Panc1 (cell line): ENCODE data around the gene LAMC2. TPM values are rescaled to one million over a fixed set of nuclear protein-coding genes. Genes with fewer than 3 reads are reported as not detected.

Experiments
- ATAC-seq: fragments of 200-7000 bp; cut with Tn5 transposase; 2 replicates; pipeline ENCODE4 v1.9.1; 2020; ENCODE audit warnings: mild to moderate bottlenecking, moderate library complexity
- BruUV-seq: library from RNA; stranded (reverse); fragments of 400-500 nt; replicated peaks from 2 replicates; lab custom pipeline; 2021; lab: Mats Ljungman, UMichigan
- CTCF ChIA-PET: fragments of 300-600 bp; sonication (Branson Sonifier 250); formaldehyde crosslinking; loops from one replicate; lab custom pipeline; 2022; ENCODE audit warnings: antibody characterized with exemption; lab: Charles Lee
- POLR2A ChIA-PET: fragments of 300-600 bp; sonication (Branson Sonifier 250); formaldehyde crosslinking; loops from one replicate; lab custom pipeline; 2022; ENCODE audit warnings: antibody characterized with exemption; lab: Charles Lee
- DNase-seq: peaks from one replicate; pipeline ENCODE4 v3.0.0-alpha.2; 2010; ENCODE audit warnings: low read depth, low spot score
- H3K27ac ChIP-seq: 2 replicates; pipeline ENCODE4 v1.5.1; 2011; ENCODE audit warnings: mild to moderate bottlenecking, low read length, inconsistent platforms
- H3K27me3 ChIP-seq: fragments of 200-500 bp; sonication (Bioruptor generic); 2 replicates; pipeline ENCODE4 v1.6.0; 2014; ENCODE audit warnings: low read length, inconsistent platforms; ENCODE audit not compliant: control insufficient read depth, insufficient read depth
- H3K36me3 ChIP-seq: fragments of 200-500 bp; sonication (Bioruptor generic); 2 replicates; pipeline ENCODE4 v1.5.1; 2014; ENCODE audit warnings: inconsistent platforms, mild to moderate bottlenecking, low read length, moderate library complexity; ENCODE audit not compliant: control insufficient read depth, insufficient read depth
- H3K4me1 ChIP-seq: 2 replicates; pipeline ENCODE4 v1.5.1; 2011; ENCODE audit warnings: inconsistent platforms, mild to moderate bottlenecking, low read length, moderate library complexity; ENCODE audit not compliant: control insufficient read depth, insufficient read depth
- H3K4me3 ChIP-seq, 2 experiments: 2 replicates each; pipeline ENCODE4 v1.5.1; 2011 to 2012; ENCODE audit warnings: low read depth in 2 of 2, low read length in 2 of 2, mild to moderate bottlenecking in 2 of 2, inconsistent platforms in 1 of 2, moderate library complexity in 1 of 2
- H3K9me3 ChIP-seq: fragments of 200-500 bp; sonication (Bioruptor generic); 2 replicates; pipeline ENCODE4 v1.5.1; 2014; ENCODE audit warnings: low read depth, mild to moderate bottlenecking, inconsistent platforms, low read length, moderate library complexity; ENCODE audit not compliant: control insufficient read depth, insufficient read depth
- CTCF ChIP-seq: fragments of 450-650 bp; IDR thresholded peaks from 2 replicates; pipeline ENCODE4 v1.5.1; 2017; ENCODE audit warnings: mild to moderate bottlenecking
- POLR2AphosphoS5 ChIP-seq: IDR thresholded peaks from 2 replicates; pipeline ENCODE4 v1.6.1; 2012; ENCODE audit warnings: mild to moderate bottlenecking, low read depth, low read length, moderate library complexity
- SIN3A ChIP-seq: IDR thresholded peaks from 2 replicates; pipeline ENCODE4 v1.6.1; 2012; ENCODE audit warnings: low read depth, mild to moderate bottlenecking, low read length, moderate library complexity, borderline replicate concordance; ENCODE audit not compliant: insufficient read depth
- TCF7L2 ChIP-seq: IDR thresholded peaks from 2 replicates; pipeline ENCODE4 v1.6.1; 2011; ENCODE audit warnings: mild to moderate bottlenecking, low read depth, low read length, inconsistent platforms
- in situ Hi-C: cut with HindIII; loops from 2 replicates; pipeline ENCODE4 v1.10.0; 2016; ENCODE audit warnings: low sequenced_read_pairs, low pct_unique_long_range_greater_than_20kb
- intact Hi-C: fragments of 100-400 bp; cut with micrococcal nuclease; formaldehyde crosslinking; loops from one replicate; pipeline ENCODE4 v1.10.0; 2022; ENCODE audit not compliant: unreplicated experiment
- total RNA-seq: library from RNA; stranded (reverse); gene quantifications from one replicate; pipeline ENCODE4 v1.2.1, GENCODE V29; 2021; ENCODE audit not compliant: unreplicated experiment
- TF ChIP-seq, protein P1 (sequence below), 2 experiments: IDR thresholded peaks; 2 replicates each; pipeline ENCODE4 v1.6.1; 2011 to 2012; ENCODE audit warnings: low read depth in 2 of 2, control low read depth in 1 of 2, low read length in 1 of 2, mild to moderate bottlenecking in 1 of 2, moderate library complexity in 1 of 2; ENCODE audit not compliant: insufficient read depth in 1 of 2

LAMC2 gene
- total RNA-seq, 1 experiment from 2014 or later: 8.3 TPM

- intact Hi-C loops (no loop called here), in situ Hi-C loops (no loop called here)
- no peaks in the 10 kb centered on the region for H3K27me3 ChIP-seq
- DNase-seq: no peak
- no peak overlapping the region for H3K4me3 ChIP-seq
- ChIA-PET CTCF (no interaction called here), POLR2A (no interaction called here)
- H3K27ac ChIP-seq: no peak overlapping the region
- no peak for ATAC-seq
- H3K36me3 ChIP-seq: no peaks in the 10 kb centered on the region
- H3K4me1 ChIP-seq: no peaks in the 10 kb centered on the region
- TF ChIP-seq, protein P1, sequence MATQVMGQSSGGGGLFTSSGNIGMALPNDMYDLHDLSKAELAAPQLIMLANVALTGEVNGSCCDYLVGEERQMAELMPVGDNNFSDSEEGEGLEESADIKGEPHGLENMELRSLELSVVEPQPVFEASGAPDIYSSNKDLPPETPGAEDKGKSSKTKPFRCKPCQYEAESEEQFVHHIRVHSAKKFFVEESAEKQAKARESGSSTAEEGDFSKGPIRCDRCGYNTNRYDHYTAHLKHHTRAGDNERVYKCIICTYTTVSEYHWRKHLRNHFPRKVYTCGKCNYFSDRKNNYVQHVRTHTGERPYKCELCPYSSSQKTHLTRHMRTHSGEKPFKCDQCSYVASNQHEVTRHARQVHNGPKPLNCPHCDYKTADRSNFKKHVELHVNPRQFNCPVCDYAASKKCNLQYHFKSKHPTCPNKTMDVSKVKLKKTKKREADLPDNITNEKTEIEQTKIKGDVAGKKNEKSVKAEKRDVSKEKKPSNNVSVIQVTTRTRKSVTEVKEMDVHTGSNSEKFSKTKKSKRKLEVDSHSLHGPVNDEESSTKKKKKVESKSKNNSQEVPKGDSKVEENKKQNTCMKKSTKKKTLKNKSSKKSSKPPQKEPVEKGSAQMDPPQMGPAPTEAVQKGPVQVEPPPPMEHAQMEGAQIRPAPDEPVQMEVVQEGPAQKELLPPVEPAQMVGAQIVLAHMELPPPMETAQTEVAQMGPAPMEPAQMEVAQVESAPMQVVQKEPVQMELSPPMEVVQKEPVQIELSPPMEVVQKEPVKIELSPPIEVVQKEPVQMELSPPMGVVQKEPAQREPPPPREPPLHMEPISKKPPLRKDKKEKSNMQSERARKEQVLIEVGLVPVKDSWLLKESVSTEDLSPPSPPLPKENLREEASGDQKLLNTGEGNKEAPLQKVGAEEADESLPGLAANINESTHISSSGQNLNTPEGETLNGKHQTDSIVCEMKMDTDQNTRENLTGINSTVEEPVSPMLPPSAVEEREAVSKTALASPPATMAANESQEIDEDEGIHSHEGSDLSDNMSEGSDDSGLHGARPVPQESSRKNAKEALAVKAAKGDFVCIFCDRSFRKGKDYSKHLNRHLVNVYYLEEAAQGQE (IDR thresholded peaks at IDR 0.05; ENCODE audit: insufficient read depth in 1 of 2, low read depth in 2 of 2, low read length in 1 of 2): no peak
- TF ChIP-seq SIN3A: no peak
- TF ChIP-seq CTCF: no peak
- no peak for TF ChIP-seq POLR2AphosphoS5
- TF ChIP-seq TCF7L2: no peak
- H3K9me3 ChIP-seq: no peaks in the 10 kb centered on the region
- no TSS peak for BruUV-seq
These were observed 104.6 kb downstream of the LAMC2 start for GRCh38 chr1:183290628-183291027.

DNA sequence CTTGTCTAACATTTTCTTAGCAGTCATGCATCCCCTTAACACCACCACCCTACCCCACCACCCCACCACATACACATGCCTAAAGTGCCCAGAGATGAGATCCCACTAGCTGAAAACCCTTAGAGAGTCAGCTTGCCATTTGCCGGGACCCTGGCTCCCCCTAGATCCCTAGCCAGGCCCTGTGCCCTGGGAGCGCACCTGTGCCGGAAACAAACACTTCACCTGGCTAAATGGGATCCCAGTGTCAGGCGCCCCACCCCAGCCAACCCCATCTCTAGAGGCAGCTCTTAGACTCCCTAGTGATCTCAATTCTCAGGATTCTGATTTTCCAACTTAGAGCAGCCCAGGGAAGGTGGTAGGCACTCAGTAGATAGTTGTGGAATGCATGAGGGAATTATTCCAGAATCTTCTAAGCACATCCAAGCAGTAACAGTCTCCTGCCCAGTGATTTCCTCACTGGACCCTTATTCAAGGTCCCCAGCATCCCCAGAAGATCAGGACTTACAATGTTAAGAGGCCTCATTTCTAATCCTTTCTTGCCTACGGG is 105.2 kb downstream of the LAMC2 start:
- intact Hi-C loops: no loop called here
- DNase-seq (no peak), ATAC-seq (no peak)
- BruUV-seq: no TSS peak
- in situ Hi-C loops: no loop called here
- ChIA-PET CTCF (interaction anchor here (0.6 kb wide), 1 partner anchor 1018 kb away, joined by 3 read pairs; no protein-coding TSS in a partner anchor), POLR2A (no interaction called here)
- no peaks in the 10 kb centered on the region for H3K9me3 ChIP-seq
- TF ChIP-seq POLR2AphosphoS5: no peak
- TF ChIP-seq SIN3A: no peak
- TF ChIP-seq, protein P1 (IDR thresholded peaks at IDR 0.05; ENCODE audit: insufficient read depth in 1 of 2, low read depth in 2 of 2, low read length in 1 of 2): no peak
- no peak for TF ChIP-seq CTCF
- TF ChIP-seq TCF7L2: no peak
- H3K36me3 ChIP-seq: no peaks in the 10 kb centered on the region
- no peaks in the 10 kb centered on the region for H3K4me1 ChIP-seq
- H3K27me3 ChIP-seq: no peaks in the 10 kb centered on the region
- H3K4me3 ChIP-seq: no peak overlapping the region
- no peak overlapping the region for H3K27ac ChIP-seq
